ENCODE results near the gene UFM1. TPM values are rescaled to one million over a fixed set of nuclear protein-coding genes. Genes with fewer than 3 reads are reported as not detected.

Gene UFM1
- total and polyA plus RNA-seq, 9 of the 15 experiments (the other 6 are each of a cell fraction or from before 2014, with no cell fraction given), result 26.3 to 58.5 (median 36.1) TPM

- TF ChIP-seq MLX (CRISPR knock-in tag; conservative IDR thresholded peaks at IDR 0.05), result no peak
- TF ChIP-seq AFF1 (IDR thresholded peaks at IDR 0.05; ENCODE audit: low read depth in 1 of 2, partially characterized antibody in 2 of 2), result no peak
- 0 out of 2 replicates have a peak, but pooled peaks have one; percentile 22 for TF ChIP-seq SP1 (CRISPR knock-in tag; IDR thresholded peaks at IDR 0.05)
- no peak for TF ChIP-seq SMAD2 (IDR thresholded peaks at IDR 0.05; ENCODE audit: low read depth, low read length)
- TF ChIP-seq SETDB1 (IDR thresholded peaks at IDR 0.05; ENCODE audit: low read length), result no peak
- TF ChIP-seq DACH1 (IDR thresholded peaks at IDR 0.05; ENCODE audit: partially characterized antibody), result peak; percentile 67
- TF ChIP-seq SPI1 (IDR thresholded peaks at IDR 0.05; ENCODE audit: borderline replicate concordance, low read depth, low read length), result peak; percentile 50; the same call in 1 of the 2 replicates
- TF ChIP-seq LEF1 (IDR thresholded peaks at IDR 0.05), result no peak
- no peak for TF ChIP-seq ZNF561 (CRISPR knock-in tag; conservative IDR thresholded peaks at IDR 0.05)
- TF ChIP-seq POLR2A (conservative IDR thresholded peaks at IDR 0.05), result peak; percentile 83
- TF ChIP-seq ZNF695 (CRISPR knock-in tag; IDR thresholded peaks at IDR 0.05), result no peak
- 0 out of 2 replicates have a peak, but pooled peaks have one; percentile 36 for TF ChIP-seq GTF2E2 (tag; IDR thresholded peaks at IDR 0.05)
- peak; percentile 73 for TF ChIP-seq NFE2 (IDR thresholded peaks at IDR 0.05; ENCODE audit: low read depth)
- no peak for TF ChIP-seq ZC3H11A (IDR thresholded peaks at IDR 0.05; ENCODE audit: low read depth, low read length)
- no peak for TF ChIP-seq ZNF232 (CRISPR knock-in tag; IDR thresholded peaks at IDR 0.05)
- no peak for TF ChIP-seq PREB (CRISPR knock-in tag; IDR thresholded peaks at IDR 0.05)
- TF ChIP-seq ERF (CRISPR knock-in tag; IDR thresholded peaks at IDR 0.05), result no peak
- no peak for TF ChIP-seq CCNT2 (IDR thresholded peaks at IDR 0.05; ENCODE audit: borderline replicate concordance, extremely low read depth, insufficient read length, low read depth, low read length)
- TF ChIP-seq SMARCC2 (IDR thresholded peaks at IDR 0.05; ENCODE audit: low read depth), result no peak
- peak in 1 of 2 experiments; percentile 38 for TF ChIP-seq E2F6 (IDR thresholded peaks at IDR 0.05; ENCODE audit: borderline replicate concordance in 1 of 2, extremely low read depth in 1 of 2, insufficient read depth in 1 of 2, insufficient read length in 1 of 2, low read depth in 1 of 2, low read length in 1 of 2, poor library complexity in 1 of 2, severe bottlenecking in 1 of 2)
- TF ChIP-seq IRF2 (CRISPR knock-in tag; IDR thresholded peaks at IDR 0.05), result no peak
- TF ChIP-seq NCOA6 (IDR thresholded peaks at IDR 0.05), result no peak
Observed at GRCh38 chr13:38349390-38350113, at the start of gene UFM1 (continued).
